Kidney (tissue), 14 donors: ENCODE measurements around the gene CRHR2. TPM values are rescaled to one million over a fixed set of nuclear protein-coding genes. Genes with fewer than 3 reads are reported as not detected.

Experiments used
- DNase-seq, 5 donors: peaks; one replicate each; pipeline ENCODE4 v3.0.0-alpha.2; 2013 to 2020
- FAIRE-seq: peaks from 2 replicates; lab custom pipeline; 2012; peaks lifted over from hg19 to GRCh38; lab: Jason Lieb, UNC
- H3K27ac ChIP-seq, 2 donors: one replicate each; pipeline ENCODE4 v1.7.0; 2013; ENCODE audit warnings: low read depth in 2 of 2, low read length in 2 of 2, inconsistent platforms in 1 of 2
- H3K27me3 ChIP-seq: one replicate; pipeline ENCODE4 v1.7.1; 2013; ENCODE audit warnings: low read length, inconsistent platforms; ENCODE audit not compliant: control insufficient read depth, insufficient read depth
- H3K36me3 ChIP-seq, 3 donors: one replicate each; pipeline versions ENCODE4 v1.7.0 to v1.7.1; 2013; ENCODE audit warnings: low read length in 3 of 3, control low read depth in 1 of 3, inconsistent platforms in 1 of 3; ENCODE audit not compliant: insufficient read depth in 3 of 3, control insufficient read depth in 2 of 3
- H3K4me1 ChIP-seq, 3 donors: one replicate each; pipeline versions ENCODE4 v1.7.0 to v1.7.1; 2013; ENCODE audit warnings: low read length in 3 of 3, inconsistent platforms in 1 of 3, low read depth in 1 of 3; ENCODE audit not compliant: control insufficient read depth in 2 of 3, insufficient read depth in 2 of 3
- H3K4me3 ChIP-seq, 3 donors: one replicate each; pipeline versions ENCODE4 v1.7.0 to v1.8.1; 2013; ENCODE audit warnings: low read length in 3 of 3, control low read depth in 1 of 3, inconsistent platforms in 1 of 3
- H3K9ac ChIP-seq, 3 donors: one replicate each; pipeline versions ENCODE4 v1.7.0 to v1.7.1; 2013; ENCODE audit warnings: low read length in 3 of 3, control low read depth in 1 of 3, inconsistent platforms in 1 of 3
- H3K9me3 ChIP-seq, 3 donors: one replicate each; pipeline versions ENCODE4 v1.7.0 to v1.7.1; 2013; ENCODE audit warnings: low read length in 3 of 3, control low read depth in 1 of 3, inconsistent platforms in 1 of 3; ENCODE audit not compliant: control insufficient read depth in 2 of 3, insufficient read depth in 1 of 3
- CTCF ChIP-seq: IDR thresholded peaks from 3 replicates; pipeline ENCODE4 v1.5.1; 2012; ENCODE audit warnings: mild to moderate bottlenecking, moderate library complexity, borderline replicate concordance; ENCODE audit not compliant: insufficient read depth; ENCODE audit errors: extremely low read depth
- intact Hi-C: fragments of 100-400 bp; cut with DNase I; formaldehyde crosslinking; loops from one replicate; pipeline ENCODE4 v1.11.1; 2022
- polyA plus RNA-seq: library from polyadenylated mRNA; stranded (reverse); fragments of 350-450 nt; fragmentation: Illumina TruSeq; extraction: RNeasy Lipid Tissue Mini Kit (QIAGEN cat#74804); gene quantifications from one replicate; pipeline ENCODE4 v1.2.3, GENCODE V29; 2014; ENCODE audit warnings: low read depth, low replicate concordance; ENCODE audit not compliant: insufficient read depth
- total RNA-seq: library from RNA; stranded (reverse); fragmentation: NEBNext Ultra II Directional; extraction: Animal tissue kit (Norgen Biotek cat#: 25700); gene quantifications from one replicate; pipeline ENCODE4 v1.2.1, GENCODE V29; 2021
- donor health status: control.
- donor health status: control.
- donor health status: control.
- donor health status: control.
- donor health status: control.
- donor health status: DM: yes; HTN: yes; CAD: no.
- donor health status: Normal renal cell carcinoma (clear cell type).

CRHR2 gene
- total and polyA plus RNA-seq, 2 donors from 2014 or later: not detected

- intact Hi-C loops: no loop called here
- no peak for FAIRE-seq
- Histone ChIP-seq H3K9me3 (no peaks in the 10 kb centered on the region), H3K4me1 (no peaks in the 10 kb centered on the region), H3K27ac (no peak overlapping the region), H3K4me3 (no peak overlapping the region), H3K27me3 (no peaks in the 10 kb centered on the region), H3K9ac (no peak overlapping the region), H3K36me3 (no peaks in the 10 kb centered on the region)
- no peak for TF ChIP-seq CTCF
- DNase-seq: peak in 1 of 5 donors; percentile 25
These were observed 18.8 kb downstream of the CRHR2 start for GRCh38 chr7:30663414-30663813.

GRCh38 chr7:30662431-30662939 lies 19.8 kb downstream of the CRHR2 start:
- DNase-seq: peak in 1 of 5 donors; percentile 43
- H3K27ac ChIP-seq: no peak overlapping the region
- no peaks in the 10 kb centered on the region for H3K27me3 ChIP-seq
- H3K9me3 ChIP-seq: no peaks in the 10 kb centered on the region
- no peaks in the 10 kb centered on the region for H3K36me3 ChIP-seq
- intact Hi-C loops: no loop called here
- H3K4me1 ChIP-seq: no peaks in the 10 kb centered on the region
- no peak for FAIRE-seq
- TF ChIP-seq CTCF: no peak
- no peak overlapping the region for H3K9ac ChIP-seq
- no peak overlapping the region for H3K4me3 ChIP-seq

- Histone ChIP-seq H3K27me3 (no peaks in the 10 kb centered on the region), H3K9ac (no peak overlapping the region), H3K4me1 (no peaks in the 10 kb centered on the region), H3K4me3 (no peak overlapping the region), H3K27ac (no peak overlapping the region), H3K9me3 (no peaks in the 10 kb centered on the region), H3K36me3 (no peaks in the 10 kb centered on the region)
- FAIRE-seq (no peak), DNase-seq (peak in 1 of 5 donors; percentile 39)
- TF ChIP-seq CTCF: no peak
- intact Hi-C loops: no loop called here
These were observed 20.3 kb downstream of the CRHR2 start for GRCh38 chr7:30661926-30662325.
